T-helper 17 cell (primary cell): ENCODE measurements around the gene ZNF503. TPM values are rescaled to one million over a fixed set of nuclear protein-coding genes. Genes with fewer than 3 reads are reported as not detected.

ENCODE experiments used
- ATAC-seq: fragments of 150-1000 bp; cut with Tn5 transposase; 2 replicates; pipeline ENCODE4 v1.10.0; 2021; ENCODE audit warnings: mild to moderate bottlenecking, moderate library complexity
- DNase-seq, 3 donors: peaks; one replicate each; pipeline versions ENCODE4 v3.0.0 to v3.0.0-alpha.2; 2020 to 2021
- H3K9me3 ChIP-seq: one replicate; pipeline ENCODE4 v1.7.0; 2013; ENCODE audit warnings: low read length, mild to moderate bottlenecking; ENCODE audit not compliant: control insufficient read depth, poor library complexity, severe bottlenecking
- H3K27ac Mint-ChIP-seq: one replicate; pipeline ENCODE4 v1.8.0; 2022; ENCODE audit warnings: mild to moderate bottlenecking, moderate library complexity, mixed read lengths
- H3K27me3 Mint-ChIP-seq: one replicate; pipeline ENCODE4 v1.8.0; 2022; ENCODE audit warnings: mixed read lengths
- H3K36me3 Mint-ChIP-seq: one replicate; pipeline ENCODE4 v1.8.0; 2022; ENCODE audit warnings: low read depth, mixed read lengths
- H3K4me1 Mint-ChIP-seq: one replicate; pipeline ENCODE4 v1.8.0; 2022; ENCODE audit warnings: mild to moderate bottlenecking, mixed read lengths
- H3K4me3 Mint-ChIP-seq: one replicate; pipeline ENCODE4 v1.8.0; 2022; ENCODE audit warnings: mild to moderate bottlenecking, moderate library complexity, mixed read lengths
- total RNA-seq, 4 donors: library from RNA in 2 of 4; stranded (reverse) in 2 of 4; gene quantifications; one replicate each; pipeline ENCODE4 v1.2.3 and lab custom pipeline; 2022 to 2026

ZNF503 gene
- total RNA-seq (under 1 TPM; 0.12 to 0.50 TPM), total RNA-seq (lab: John Stamatoyannopoulos, UW) (0.08 to 0.12 reads per million in 2 donors)

- Mint-ChIP-seq H3K36me3 (peaks cover 8% of the 10 kb centered on the region), H3K4me1 (peaks cover 17% of the 10 kb centered on the region), H3K27ac (no peak within 1 kb of the TSS), H3K27me3 (peaks cover 42% of the 10 kb centered on the region), H3K4me3 (peak within 1 kb of the TSS; percentile 91)
- peak; percentile 57 for ATAC-seq
- H3K9me3 ChIP-seq = no peaks in the 10 kb centered on the region
- no peak for DNase-seq
These were observed at the start of gene ZNF503 for GRCh38 chr10:75401569-75402485. Gene ZNF503 (minus strand): TSS chr10:75401764. CDS start chr10:75401419, 345 bp downstream.

GRCh38 chr10:75450644-75451640, 49.4 kb upstream of the ZNF503 start:
- ATAC-seq (no peak), DNase-seq (no peak)
- no peak overlapping the region for H3K4me3 Mint-ChIP-seq
- H3K36me3 Mint-ChIP-seq = no peaks in the 10 kb centered on the region
- H3K9me3 ChIP-seq = no peaks in the 10 kb centered on the region
- H3K4me1 Mint-ChIP-seq = no peaks in the 10 kb centered on the region
- no peak overlapping the region for H3K27ac Mint-ChIP-seq
- peaks cover 56% of the 10 kb centered on the region for H3K27me3 Mint-ChIP-seq

- H3K9me3 ChIP-seq = no peaks in the 10 kb centered on the region
- Mint-ChIP-seq H3K27ac (no peak overlapping the region), H3K4me1 (no peaks in the 10 kb centered on the region), H3K4me3 (no peak overlapping the region), H3K36me3 (no peaks in the 10 kb centered on the region), H3K27me3 (peaks cover 48% of the 10 kb centered on the region)
- ATAC-seq (no peak), DNase-seq (no peak)
These were observed 48.5 kb upstream of the ZNF503 start for GRCh38 chr10:75450075-75450445.

- DNase-seq = no peak
- H3K4me3 Mint-ChIP-seq = no peak overlapping the region
- H3K4me1 Mint-ChIP-seq = no peaks in the 10 kb centered on the region
- peaks cover 2% of the 10 kb centered on the region for H3K9me3 ChIP-seq
- no peak overlapping the region for H3K27ac Mint-ChIP-seq
- ATAC-seq = no peak
- no peaks in the 10 kb centered on the region for H3K36me3 Mint-ChIP-seq
- peaks cover 42% of the 10 kb centered on the region for H3K27me3 Mint-ChIP-seq
These were observed 48.0 kb upstream of the ZNF503 start for GRCh38 chr10:75449382-75450074.

- Mint-ChIP-seq H3K27me3 (peaks cover 31% of the 10 kb centered on the region), H3K27ac (no peak overlapping the region), H3K36me3 (no peaks in the 10 kb centered on the region), H3K4me3 (peak overlapping the region; percentile 9), H3K4me1 (no peaks in the 10 kb centered on the region)
- ATAC-seq = no peak
- DNase-seq = no peak
- peaks cover 3% of the 10 kb centered on the region for H3K9me3 ChIP-seq
These were observed 46.6 kb upstream of the ZNF503 start for GRCh38 chr10:75448166-75448565.

GRCh38 chr10:75446508-75446907, 44.9 kb upstream of the ZNF503 start:
- ATAC-seq = no peak
- Mint-ChIP-seq H3K27ac (no peak overlapping the region), H3K36me3 (no peaks in the 10 kb centered on the region), H3K4me3 (no peak overlapping the region), H3K4me1 (no peaks in the 10 kb centered on the region), H3K27me3 (peaks cover 26% of the 10 kb centered on the region)
- DNase-seq = no peak
- peaks cover 3% of the 10 kb centered on the region for H3K9me3 ChIP-seq

GRCh38 chr10:75444781-75445386, 43.3 kb upstream of the ZNF503 start:
- no peak overlapping the region for H3K27ac Mint-ChIP-seq
- no peaks in the 10 kb centered on the region for H3K4me1 Mint-ChIP-seq
- H3K9me3 ChIP-seq = peaks cover 3% of the 10 kb centered on the region
- H3K27me3 Mint-ChIP-seq = peaks cover 23% of the 10 kb centered on the region
- no peaks in the 10 kb centered on the region for H3K36me3 Mint-ChIP-seq
- ATAC-seq (no peak), DNase-seq (no peak)
- H3K4me3 Mint-ChIP-seq = no peak overlapping the region

GRCh38 chr10:75443362-75443761, 41.8 kb upstream of the ZNF503 start:
- Mint-ChIP-seq H3K4me1 (no peaks in the 10 kb centered on the region), H3K27me3 (peaks cover 29% of the 10 kb centered on the region), H3K4me3 (no peak overlapping the region), H3K27ac (no peak overlapping the region), H3K36me3 (no peaks in the 10 kb centered on the region)
- ATAC-seq (no peak), DNase-seq (no peak)
- H3K9me3 ChIP-seq = peaks cover 3% of the 10 kb centered on the region

- no peak overlapping the region for H3K27ac Mint-ChIP-seq
- DNase-seq = no peak
- ATAC-seq = no peak
- peaks cover 3% of the 10 kb centered on the region for H3K9me3 ChIP-seq
- H3K36me3 Mint-ChIP-seq = no peaks in the 10 kb centered on the region
- no peak overlapping the region for H3K4me3 Mint-ChIP-seq
- H3K4me1 Mint-ChIP-seq = no peaks in the 10 kb centered on the region
- H3K27me3 Mint-ChIP-seq = peaks cover 37% of the 10 kb centered on the region
These were observed 40.1 kb upstream of the ZNF503 start for GRCh38 chr10:75441682-75442081.

- H3K9me3 ChIP-seq = peaks cover 3% of the 10 kb centered on the region
- ATAC-seq = no peak
- H3K27me3 Mint-ChIP-seq = peaks cover 42% of the 10 kb centered on the region
- H3K36me3 Mint-ChIP-seq = no peaks in the 10 kb centered on the region
- no peak for DNase-seq
- no peak overlapping the region for H3K27ac Mint-ChIP-seq
- H3K4me1 Mint-ChIP-seq = no peaks in the 10 kb centered on the region
- no peak overlapping the region for H3K4me3 Mint-ChIP-seq
These were observed 39.6 kb upstream of the ZNF503 start for GRCh38 chr10:75441196-75441595.

GRCh38 chr10:75440271-75440793, 38.8 kb upstream of the ZNF503 start:
- H3K36me3 Mint-ChIP-seq = no peaks in the 10 kb centered on the region
- H3K27ac Mint-ChIP-seq = no peak overlapping the region
- no peak overlapping the region for H3K4me3 Mint-ChIP-seq
- H3K9me3 ChIP-seq = peaks cover 3% of the 10 kb centered on the region
- H3K4me1 Mint-ChIP-seq = no peaks in the 10 kb centered on the region
- peaks cover 46% of the 10 kb centered on the region for H3K27me3 Mint-ChIP-seq
- DNase-seq (no peak), ATAC-seq (no peak)

- Mint-ChIP-seq H3K4me1 (no peaks in the 10 kb centered on the region), H3K27ac (no peak overlapping the region), H3K4me3 (no peak overlapping the region), H3K27me3 (peaks cover 52% of the 10 kb centered on the region), H3K36me3 (no peaks in the 10 kb centered on the region)
- ATAC-seq (no peak), DNase-seq (no peak)
- peaks cover 3% of the 10 kb centered on the region for H3K9me3 ChIP-seq
These were observed 38.2 kb upstream of the ZNF503 start for GRCh38 chr10:75439811-75440210.
